SIG-M5 (cell line): ENCODE data around the gene ZG16.
A peak's percentile ranks its signal among the peaks of the same experiment; 100 is the strongest.
"Not testable (repeated sequence)": the region's sequence is repeated elsewhere in the genome, so short reads cannot be mapped to it uniquely, and the experiment has no call there.

Experiments
- DNase-seq: peaks from one replicate; lab custom pipeline; 2025; lab: John Stamatoyannopoulos, UW

ZG16 gene, protein sequence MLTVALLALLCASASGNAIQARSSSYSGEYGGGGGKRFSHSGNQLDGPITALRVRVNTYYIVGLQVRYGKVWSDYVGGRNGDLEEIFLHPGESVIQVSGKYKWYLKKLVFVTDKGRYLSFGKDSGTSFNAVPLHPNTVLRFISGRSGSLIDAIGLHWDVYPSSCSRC

DNA sequence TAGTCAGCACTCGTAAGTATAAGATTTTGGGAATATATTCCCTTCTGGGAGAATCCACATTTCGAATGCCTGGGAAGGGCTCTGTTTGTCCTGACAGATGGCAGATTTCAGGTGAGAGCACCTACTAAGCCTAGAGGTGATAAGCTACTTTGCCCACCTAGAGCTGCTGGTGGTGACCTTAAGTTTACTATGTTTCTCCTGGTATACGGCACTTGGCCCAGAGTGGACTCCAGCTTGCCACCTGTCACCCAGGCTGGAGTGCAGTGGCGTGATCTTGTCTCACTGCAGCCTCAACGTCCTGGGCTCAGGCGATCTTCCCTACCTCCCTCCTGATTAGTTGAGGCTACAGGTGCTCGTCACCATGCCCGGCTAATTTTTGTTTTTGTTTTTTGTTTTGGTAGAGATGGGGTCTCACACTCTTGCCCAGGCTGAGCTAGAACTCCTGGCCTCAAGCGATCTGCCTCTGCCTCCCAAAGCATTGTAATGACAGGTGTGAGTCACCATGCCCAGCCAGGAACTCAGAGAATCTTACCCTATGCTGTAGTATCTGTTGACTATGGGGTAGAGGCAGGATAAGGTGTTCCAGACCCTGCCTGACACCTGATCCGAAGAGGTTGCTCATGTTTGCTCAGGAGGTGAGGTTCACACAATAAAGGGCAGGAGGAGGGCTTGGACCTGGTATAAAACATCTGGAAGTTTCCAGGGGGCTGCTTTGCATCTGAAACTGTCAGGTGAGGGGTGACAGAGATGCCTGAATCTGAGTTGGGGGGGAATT lies at the start of gene ZG16:
Gene ZG16, plus strand, starts transcription at position 681 of the 775 bp plus-strand sequence. CDS start 1,011 bp downstream, outside the sequence.
- no peak for DNase-seq

DNA sequence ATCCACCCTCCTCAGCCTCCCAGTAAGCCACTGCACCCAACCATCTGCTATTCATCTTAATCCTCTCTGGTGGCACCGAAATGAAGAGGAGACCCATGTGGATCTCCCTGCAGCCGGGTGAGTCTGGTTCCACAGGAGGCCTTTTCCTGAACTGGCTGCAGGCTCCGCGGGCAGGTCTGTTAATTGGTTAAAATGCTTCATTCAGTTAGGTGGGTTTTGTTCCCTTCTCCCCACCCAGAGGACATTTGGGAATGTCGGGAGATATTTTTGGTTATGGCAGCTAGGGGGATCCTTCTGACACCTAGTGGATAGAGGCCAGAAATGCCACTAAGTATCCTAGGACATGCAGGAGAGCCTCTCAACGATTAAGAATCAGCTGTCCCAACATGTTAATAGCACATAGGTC lies 48.9 kb upstream of the ZG16 start:
- no peak for DNase-seq

DNA sequence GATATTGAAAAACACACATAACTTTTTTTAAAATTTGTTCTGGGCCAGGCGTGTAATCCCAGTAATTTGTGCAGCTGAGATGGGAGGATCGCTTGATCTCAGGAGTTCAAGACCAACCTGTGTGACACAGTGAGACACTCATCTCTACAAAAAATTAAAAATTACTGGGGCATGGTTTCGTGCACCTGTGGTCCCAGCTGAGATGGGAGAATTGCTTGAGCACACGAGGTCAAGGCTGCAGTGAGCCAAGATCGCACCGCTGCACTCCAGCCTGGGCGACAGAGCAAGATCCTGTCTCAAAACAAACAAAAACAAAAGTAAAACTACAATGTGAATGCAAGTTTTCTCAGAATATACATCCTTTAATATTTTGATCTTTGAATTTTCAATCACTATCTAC lies 47.4 kb upstream of the ZG16 start:
- DNase-seq: no peak

- DNase-seq: not testable (repeated sequence)
These were observed 46.1 kb upstream of the ZG16 start for GRCh38 chr16:29731768-29732601.

DNA sequence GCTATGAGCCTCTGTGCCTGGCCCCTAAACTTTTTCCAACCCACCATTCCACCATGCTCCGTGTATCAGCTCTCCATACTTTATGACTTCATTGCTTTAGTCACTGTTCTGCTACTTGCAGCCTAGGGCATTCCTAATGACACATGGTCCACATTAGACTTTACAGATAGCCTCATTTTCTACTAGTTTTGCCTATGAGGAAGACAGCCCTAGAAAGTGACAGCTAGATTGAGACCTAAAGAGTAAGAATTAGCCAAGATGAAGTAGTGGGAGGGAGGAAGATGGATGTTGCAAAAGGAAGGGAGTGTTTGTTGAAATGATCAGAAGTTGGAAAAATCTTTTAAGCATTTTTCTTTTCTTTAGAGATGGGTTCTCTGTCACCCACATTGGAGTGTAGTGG lies 43.3 kb upstream of the ZG16 start:
- DNase-seq: no peak

GRCh38 chr16:29736112-29736511 lies 41.9 kb upstream of the ZG16 start:
- no peak for DNase-seq

DNA sequence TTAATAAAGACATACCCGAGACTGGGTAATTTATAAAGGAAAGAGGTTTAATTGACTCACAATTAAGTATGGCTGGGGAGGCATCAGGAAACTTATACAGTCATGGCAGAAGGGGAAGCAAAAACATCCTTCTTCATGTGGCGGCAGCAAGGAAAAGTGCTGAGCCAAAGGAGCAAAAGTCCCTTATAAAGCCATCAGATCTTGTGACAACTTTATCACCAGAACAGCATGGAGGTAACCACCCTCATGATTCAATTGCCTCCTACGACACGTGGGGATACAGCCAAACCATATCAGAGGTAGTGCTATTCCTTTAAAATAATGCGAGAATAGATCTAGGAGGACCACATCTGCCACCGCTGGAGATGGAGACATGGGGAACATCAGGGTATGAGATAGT lies 41.3 kb upstream of the ZG16 start:
- DNase-seq: no peak

GRCh38 chr16:29737713-29738112 lies 40.3 kb upstream of the ZG16 start:
- no peak for DNase-seq

GRCh38 chr16:29738514-29738913 lies 39.5 kb upstream of the ZG16 start:
- no peak for DNase-seq

DNA sequence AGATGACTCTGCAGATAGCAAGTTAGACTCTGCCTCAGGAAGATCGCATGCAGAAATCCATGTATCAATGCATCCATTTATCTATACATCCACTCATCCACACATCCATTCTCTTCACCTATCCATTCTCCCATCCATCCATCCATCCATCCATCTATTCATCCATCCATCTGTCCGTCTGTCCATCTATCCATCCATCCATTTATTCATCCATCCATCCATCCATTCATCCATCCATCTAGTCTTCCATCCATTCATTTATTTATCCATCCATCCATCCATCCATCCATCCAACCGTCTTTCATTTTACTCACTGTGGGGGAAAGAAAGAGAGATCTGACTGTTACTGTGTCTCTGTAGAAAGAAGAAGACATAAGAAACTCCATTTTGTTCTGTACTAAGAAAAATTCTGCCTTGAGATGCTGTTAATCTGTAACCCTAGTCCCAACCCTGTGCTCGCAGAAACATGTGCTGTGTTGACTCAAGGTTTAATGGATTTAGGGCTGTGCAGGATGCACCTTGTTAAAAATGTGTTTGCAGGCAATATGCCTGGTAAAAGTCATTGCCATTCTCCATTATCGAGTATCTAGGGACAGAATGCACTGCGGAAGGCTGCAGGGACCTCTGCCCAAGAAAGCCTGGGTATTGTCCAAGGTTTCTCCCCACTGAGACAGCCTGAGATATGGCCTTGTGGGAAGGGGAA lies 38.0 kb upstream of the ZG16 start:
- DNase-seq: not testable (repeated sequence)

DNA sequence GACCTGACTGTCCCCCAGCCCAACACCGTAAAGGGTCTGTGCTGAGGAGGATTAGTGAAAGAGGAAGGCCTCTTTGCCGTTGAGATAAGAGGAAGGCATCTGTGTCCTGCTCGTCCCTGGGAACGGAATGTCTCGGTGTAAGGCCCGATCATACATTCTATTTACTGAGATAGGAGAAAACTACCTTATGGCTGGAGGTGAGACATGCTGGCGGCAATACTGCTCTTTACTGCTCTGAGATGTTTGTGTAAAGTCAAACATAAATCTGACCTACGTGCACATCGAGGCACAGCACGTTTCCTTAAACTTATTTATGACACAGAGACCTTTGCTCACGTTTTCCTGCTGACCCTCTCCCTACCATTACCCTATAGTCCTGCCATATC lies 37.4 kb upstream of the ZG16 start:
- DNase-seq: not testable (repeated sequence)

DNA sequence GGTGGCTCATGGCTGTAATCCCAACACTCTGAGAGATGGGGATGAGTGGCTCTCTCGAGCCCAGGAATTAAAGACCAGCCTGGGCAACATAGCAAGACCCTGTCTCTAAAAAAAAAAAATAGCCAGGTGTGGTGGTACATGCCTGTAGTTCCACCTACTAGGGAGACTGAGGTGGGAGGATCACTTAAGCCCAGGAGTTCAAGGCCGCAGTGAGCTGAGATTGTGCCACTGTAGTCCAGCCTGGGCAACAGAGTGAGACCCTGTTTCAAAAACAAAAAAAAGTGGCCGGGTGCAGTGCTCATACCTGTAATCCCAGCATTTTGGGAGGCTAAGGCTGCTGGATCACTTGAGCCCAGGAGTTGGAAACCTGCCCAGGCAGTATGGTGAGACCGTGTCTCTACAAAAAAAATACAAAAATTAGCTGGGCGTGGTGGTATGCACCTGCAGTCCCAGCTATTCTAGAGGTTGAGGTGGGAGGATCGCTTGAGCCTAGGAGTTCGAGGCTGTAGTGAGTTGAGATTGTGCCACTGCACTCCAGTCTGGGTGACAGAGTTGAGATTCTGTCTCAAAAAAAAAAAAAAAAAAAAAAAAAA lies 35.3 kb upstream of the ZG16 start:
- DNase-seq: no peak

- DNase-seq: no peak
These were observed 34.6 kb upstream of the ZG16 start for GRCh38 chr16:29743475-29743826.

GRCh38 chr16:29743827-29744531 lies 34.1 kb upstream of the ZG16 start:
- DNase-seq: no peak

DNA sequence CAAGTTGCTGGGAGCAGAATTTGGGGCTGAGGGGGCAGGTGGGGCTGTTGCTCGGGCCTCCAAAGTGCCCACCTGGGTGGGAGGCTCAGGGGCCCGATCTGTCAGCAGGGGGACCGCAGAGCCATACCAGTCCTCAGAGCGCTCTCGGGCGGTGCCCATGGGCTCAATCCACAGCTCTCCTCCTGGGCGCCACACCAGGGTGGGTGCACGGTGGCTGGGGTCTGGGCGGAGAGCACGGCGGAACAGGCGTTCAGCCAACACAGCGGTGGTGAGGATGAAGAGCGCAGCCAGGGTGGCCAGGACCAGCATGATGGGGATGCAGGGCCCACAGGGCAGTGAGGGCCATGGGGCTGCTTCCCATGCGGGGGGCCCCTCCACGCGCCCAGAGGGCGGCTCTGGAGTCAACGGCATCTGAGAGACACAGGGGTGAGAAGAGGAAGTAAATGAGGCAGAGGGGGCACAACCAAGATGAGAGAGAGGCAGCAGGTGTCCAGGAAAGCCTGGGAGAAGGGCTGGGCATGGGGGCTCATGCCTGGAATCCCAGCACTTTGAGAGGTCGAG lies 33.4 kb upstream of the ZG16 start:
- no peak for DNase-seq

DNA sequence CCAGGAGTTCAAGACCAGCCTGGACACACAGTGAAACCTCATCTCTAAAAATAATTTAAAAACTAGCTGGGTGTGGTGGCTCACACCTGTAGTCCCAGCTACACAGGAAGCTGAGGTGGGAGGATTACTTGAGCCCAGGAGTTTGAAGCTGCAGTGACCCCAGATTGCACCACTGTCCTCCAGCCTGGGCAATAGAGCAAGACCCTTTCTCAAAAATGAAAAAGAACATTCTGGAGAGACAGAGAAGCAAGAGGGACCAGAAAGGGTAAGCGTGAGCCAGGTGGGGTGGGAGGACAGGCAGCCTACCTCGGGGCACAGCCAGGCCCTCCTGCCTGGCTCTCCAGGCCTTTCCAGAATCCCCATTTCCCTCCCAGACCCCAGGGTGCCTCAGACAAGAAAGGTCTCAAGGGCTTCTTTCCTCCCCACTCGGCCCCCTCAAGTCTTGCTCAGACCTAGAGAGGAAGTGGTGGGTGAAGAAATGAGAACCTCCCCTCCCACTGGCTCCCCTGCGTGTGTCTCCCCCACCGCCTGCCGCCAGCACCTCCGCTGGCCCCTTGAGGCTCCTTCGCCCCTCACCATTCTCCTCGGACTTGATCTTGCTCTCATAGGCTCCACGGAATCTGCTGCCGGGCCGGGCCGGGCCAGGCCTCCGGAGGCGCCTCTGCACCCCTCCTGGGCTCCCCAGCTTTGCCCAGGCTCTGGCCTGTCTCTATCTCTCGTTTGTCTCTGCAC lies 32.8 kb upstream of the ZG16 start:
- DNase-seq: no peak

DNA sequence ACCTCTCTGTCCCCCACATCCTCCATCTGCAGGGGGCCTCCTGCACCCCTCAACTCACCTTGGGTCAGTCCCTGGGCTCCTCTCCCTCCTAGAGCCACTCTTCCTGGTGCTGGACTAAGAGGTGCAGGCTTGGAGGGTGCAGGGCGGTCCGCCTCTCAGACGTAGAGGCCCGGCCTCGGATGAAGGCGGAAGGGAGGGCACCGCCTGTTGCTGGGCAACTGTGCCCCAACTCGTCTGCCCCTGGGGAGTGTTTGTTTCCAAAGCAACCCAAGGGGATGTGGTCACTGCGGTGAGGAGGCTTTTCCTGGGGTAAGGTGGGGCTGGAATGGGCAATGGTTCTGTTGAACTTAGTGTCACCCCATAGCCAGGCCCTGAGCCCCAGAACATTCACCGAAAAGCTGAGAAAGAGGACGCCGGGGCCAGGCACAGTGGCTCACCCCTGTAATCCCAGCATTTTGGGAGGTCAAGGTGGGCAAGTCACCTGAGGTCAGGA lies 32.2 kb upstream of the ZG16 start, which contains the start of gene C16orf54:
Gene C16orf54, minus strand, starts transcription at position 138 of the 493 bp plus-strand sequence. CDS start 1,039 bp downstream, outside the sequence.
- peak; percentile 84 for DNase-seq

GRCh38 chr16:29746518-29746917 lies 31.5 kb upstream of the ZG16 start:
- DNase-seq: not testable (repeated sequence)

GRCh38 chr16:29747947-29748759 lies 29.9 kb upstream of the ZG16 start:
- no peak for DNase-seq
